ENCODE results near the gene SLC17A2. TPM values are rescaled to one million over a fixed set of nuclear protein-coding genes. Genes with fewer than 3 reads are reported as not detected.

SLC17A2 gene
- polyA plus RNA-seq, 3 donors from 2014 or later, result not detected

DNA sequence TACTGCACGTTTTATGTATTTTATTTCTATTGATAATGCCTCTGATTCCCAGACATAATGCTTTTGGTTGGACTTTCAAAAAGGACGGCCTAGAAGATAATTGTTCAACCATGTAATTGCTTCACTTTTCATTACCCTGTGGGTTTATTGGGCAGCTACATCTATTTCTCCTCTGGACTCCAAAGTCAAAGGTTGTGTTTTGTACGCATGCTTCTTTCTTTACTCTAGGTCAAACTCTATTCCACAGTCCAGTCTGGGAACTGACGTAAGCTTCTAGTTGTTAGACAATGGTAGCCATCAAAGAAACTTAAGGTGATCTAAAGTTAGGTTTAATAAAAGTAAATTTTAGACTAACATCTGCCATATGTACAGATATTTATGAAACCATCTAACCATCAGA, 49.9 kb downstream of the SLC17A2 start:
- no peaks in the 10 kb centered on the region for H3K36me3 Mint-ChIP-seq
- no peak overlapping the region for H3K27ac Mint-ChIP-seq
- DNase-seq, result no peak
- peaks cover 2 to 7% (median 5%) of the 10 kb centered on the region in 3 donors for H3K27me3 Mint-ChIP-seq (ENCODE audit: low read depth in 3 of 3)
- H3K4me3 Mint-ChIP-seq, result no peak overlapping the region
- H3K4me1 Mint-ChIP-seq, result peaks cover 0 to 8% of the 10 kb centered on the region in 2 donors
- peaks cover 0 to 1% (median 0%) of the 10 kb centered on the region in 6 donors for H3K9me3 Mint-ChIP-seq

DNA sequence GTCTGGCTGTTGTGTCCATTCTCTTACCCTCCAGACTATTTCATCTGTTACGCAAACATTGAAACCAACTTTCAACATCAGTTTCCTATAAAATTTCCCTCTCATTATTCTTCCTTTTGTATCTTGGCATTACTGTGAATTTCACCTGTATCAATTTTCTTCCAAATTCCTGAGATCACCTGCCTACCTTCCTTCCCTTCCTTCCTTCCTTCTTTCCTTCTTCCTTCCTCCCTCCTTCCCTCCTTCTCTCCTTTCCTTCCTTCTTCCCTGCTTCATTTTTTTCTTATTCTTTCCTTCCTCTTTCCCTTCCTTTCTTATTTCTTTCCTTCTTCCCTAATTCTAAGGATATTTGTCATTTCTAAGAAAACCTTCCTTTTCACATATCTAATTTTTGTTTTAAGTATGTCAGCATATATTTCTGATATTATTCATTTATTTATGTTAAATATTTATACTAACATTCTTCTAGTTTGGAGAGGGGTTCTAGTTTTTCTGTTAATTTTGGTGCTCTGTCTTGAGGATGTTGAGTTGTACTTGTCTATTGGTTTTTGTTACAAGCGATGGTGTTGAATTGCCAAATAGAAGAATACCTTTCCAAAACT, 51.7 kb downstream of the SLC17A2 start:
- peaks cover 0 to 1% (median 0%) of the 10 kb centered on the region in 6 donors for H3K9me3 Mint-ChIP-seq
- DNase-seq, result no peak
- peak overlapping the region in 1 of 6 donors; percentile 52 for H3K27ac Mint-ChIP-seq
- peaks cover 9 to 19% of the 10 kb centered on the region in 2 donors for H3K4me1 Mint-ChIP-seq
- no peaks in the 10 kb centered on the region for H3K36me3 Mint-ChIP-seq
- no peak overlapping the region for H3K4me3 Mint-ChIP-seq
- peaks cover 2 to 7% (median 5%) of the 10 kb centered on the region in 3 donors for H3K27me3 Mint-ChIP-seq (ENCODE audit: low read depth in 3 of 3)

DNA sequence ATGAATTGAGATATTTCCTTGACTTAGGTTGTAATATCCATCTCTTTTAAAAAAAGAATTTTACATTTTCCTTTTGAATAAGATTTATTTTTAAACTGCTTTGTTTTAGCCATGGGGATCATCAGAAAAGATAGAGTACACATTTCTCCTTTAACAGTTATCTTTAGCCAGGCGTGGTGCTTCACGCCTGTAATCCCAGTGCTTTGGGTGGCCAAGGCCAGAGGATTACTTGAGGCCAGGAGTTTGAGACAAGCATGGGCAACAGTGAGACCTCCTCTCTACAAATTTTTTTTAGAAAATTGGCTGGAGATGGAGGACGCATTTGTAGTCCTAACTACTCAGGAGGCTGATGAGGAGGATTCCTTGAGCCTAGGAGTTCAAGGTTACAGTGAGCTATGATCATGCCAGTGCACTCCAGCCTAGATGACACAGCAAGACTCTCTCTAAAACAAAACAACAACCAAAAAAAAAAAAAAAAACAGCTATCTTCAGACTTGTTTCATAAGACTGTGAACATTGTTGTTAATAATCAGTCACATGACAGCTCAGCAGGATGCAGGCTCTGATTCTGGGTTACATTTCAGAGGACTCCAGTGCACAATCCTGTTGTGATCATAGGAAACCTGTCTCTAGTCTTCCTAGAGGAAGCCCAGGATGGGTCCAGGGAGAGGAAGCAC, 54.4 kb downstream of the SLC17A2 start:
- Mint-ChIP-seq H3K9me3 (peaks cover 0 to 1% (median 0%) of the 10 kb centered on the region in 6 donors), H3K4me3 (no peak overlapping the region), H3K27me3 (ENCODE audit: low read depth in 3 of 3) (peaks cover 2 to 5% (median 2%) of the 10 kb centered on the region in 3 donors), H3K4me1 (peaks cover 9 to 16% of the 10 kb centered on the region in 2 donors), H3K27ac (no peak overlapping the region), H3K36me3 (no peaks in the 10 kb centered on the region)
- no peak for DNase-seq

DNA sequence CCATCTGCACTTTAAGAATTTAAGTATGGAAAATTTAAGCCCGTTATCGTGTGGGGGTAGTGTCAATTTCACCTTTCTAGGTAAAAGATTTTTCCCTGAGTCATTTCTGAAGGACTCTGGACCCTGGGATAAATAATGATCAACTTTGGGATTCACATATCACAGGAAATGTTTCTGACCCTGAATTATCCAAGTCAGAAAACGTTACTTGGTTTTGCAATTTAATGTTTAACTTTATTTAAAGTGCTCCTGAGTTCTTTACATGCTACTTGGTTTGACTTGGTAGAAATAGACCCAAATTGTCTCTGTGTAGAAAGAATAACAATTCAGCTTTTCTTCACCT, 55.0 kb downstream of the SLC17A2 start:
- H3K27ac Mint-ChIP-seq, result no peak overlapping the region
- H3K27me3 Mint-ChIP-seq (ENCODE audit: low read depth in 3 of 3), result peaks cover 1 to 5% (median 2%) of the 10 kb centered on the region in 3 donors
- H3K36me3 Mint-ChIP-seq, result no peaks in the 10 kb centered on the region
- H3K9me3 Mint-ChIP-seq, result peaks cover 0 to 1% (median 0%) of the 10 kb centered on the region in 6 donors
- no peak for DNase-seq
- peaks cover 9 to 16% of the 10 kb centered on the region in 2 donors for H3K4me1 Mint-ChIP-seq
- H3K4me3 Mint-ChIP-seq, result no peak overlapping the region

DNA sequence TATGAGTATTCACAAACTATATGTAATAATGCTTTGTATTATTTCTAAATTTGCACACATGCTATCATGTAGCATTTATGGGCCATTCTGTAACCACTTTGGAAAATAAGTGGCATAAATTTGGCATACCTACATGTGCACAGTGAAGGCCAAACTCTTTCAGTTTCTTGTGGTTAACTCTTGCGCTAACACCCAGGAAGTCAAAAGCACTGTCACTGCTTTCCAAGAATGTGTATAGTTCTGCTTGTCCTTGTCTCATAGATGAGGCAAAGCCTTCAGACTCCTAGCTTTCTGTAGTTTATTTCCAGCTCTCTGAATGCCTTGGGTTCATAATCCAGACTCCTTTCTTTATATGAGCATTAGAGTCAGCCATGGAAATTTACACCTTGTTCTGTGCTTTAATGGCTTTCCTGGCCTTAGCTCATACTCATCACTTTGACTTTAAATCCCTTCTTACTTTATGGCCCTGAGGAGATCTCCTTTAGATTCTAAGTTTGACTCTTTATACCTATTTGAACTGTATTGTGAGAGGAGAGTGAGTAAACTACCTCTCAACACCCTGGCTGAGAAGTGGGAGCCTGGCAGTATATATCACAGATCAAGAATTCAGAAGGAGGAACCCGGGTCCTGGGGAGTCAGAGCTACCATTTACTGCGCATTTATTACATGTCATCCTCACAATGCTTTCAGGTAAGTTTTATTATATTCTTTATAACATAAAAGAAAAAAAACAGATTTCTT, 55.5 kb downstream of the SLC17A2 start:
- H3K9me3 Mint-ChIP-seq, result peaks cover 0 to 1% (median 0%) of the 10 kb centered on the region in 6 donors
- peaks cover 0 to 5% (median 2%) of the 10 kb centered on the region in 3 donors for H3K27me3 Mint-ChIP-seq (ENCODE audit: low read depth in 3 of 3)
- peak overlapping the region in 1 of 5 donors; percentile 1 for H3K4me3 Mint-ChIP-seq
- H3K4me1 Mint-ChIP-seq, result peaks cover 9 to 16% of the 10 kb centered on the region in 2 donors
- no peaks in the 10 kb centered on the region for H3K36me3 Mint-ChIP-seq
- DNase-seq, result no peak
- H3K27ac Mint-ChIP-seq, result no peak overlapping the region

DNA sequence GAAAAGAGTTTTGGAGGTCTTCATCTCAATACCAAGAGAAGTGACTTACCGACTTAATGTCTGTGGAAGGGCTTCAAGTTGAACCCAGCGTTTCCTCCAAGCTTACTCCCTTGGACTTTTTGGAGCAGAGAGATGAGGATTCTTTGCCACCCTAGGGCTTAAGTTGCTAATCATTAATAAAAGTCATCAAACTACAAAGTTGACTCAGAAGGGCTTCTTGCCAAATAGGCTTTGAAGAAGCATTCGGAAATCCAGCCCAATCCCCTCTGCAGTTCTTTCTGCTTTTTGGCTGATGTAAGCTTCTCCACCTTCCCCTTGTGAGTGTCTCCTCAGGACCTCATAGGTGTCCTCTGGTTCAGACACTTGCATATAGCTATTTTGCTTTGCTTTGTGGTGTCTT, 56.4 kb downstream of the SLC17A2 start, which contains the start of gene SLC17A3:
Gene SLC17A3, minus strand, starts transcription at position 126 of the 400 bp plus-strand sequence. CDS start 5,856 bp downstream, outside the sequence.
- Mint-ChIP-seq H3K9me3 (no peaks in the 10 kb centered on the region), H3K4me3 (peak within 1 kb of the TSS in 1 of 5 donors; percentile 1), H3K4me1 (peaks cover 9 to 16% of the 10 kb centered on the region in 2 donors), H3K36me3 (no peaks in the 10 kb centered on the region), H3K27ac (no peak within 1 kb of the TSS), H3K27me3 (ENCODE audit: low read depth in 3 of 3) (peaks cover 0 to 5% (median 2%) of the 10 kb centered on the region in 3 donors)
- DNase-seq, result no peak

DNA sequence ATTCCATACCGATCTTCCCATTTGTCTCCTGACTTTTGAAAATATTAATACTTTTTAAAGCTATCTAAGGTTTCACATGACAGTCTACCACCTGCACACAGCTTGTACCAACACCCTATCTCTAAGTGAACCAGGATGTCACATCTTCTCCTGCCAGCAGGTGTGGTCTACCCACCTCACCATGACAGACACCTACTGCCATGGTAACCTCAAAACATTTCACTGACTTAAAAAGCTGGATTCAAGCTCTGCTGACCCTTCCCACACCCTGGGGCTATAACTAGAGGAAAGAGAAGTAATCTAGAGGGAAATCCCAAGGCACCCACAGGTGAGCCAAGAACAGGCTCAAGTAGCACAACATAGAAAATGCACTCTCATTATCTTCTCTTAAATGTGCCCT, 57.7 kb downstream of the SLC17A2 start:
- no peak overlapping the region for H3K4me3 Mint-ChIP-seq
- peaks cover 9 to 16% of the 10 kb centered on the region in 2 donors for H3K4me1 Mint-ChIP-seq
- no peaks in the 10 kb centered on the region for H3K36me3 Mint-ChIP-seq
- peak overlapping the region in 2 of 6 donors; percentile 20 to 57 for H3K27ac Mint-ChIP-seq
- peaks cover 0 to 5% (median 0%) of the 10 kb centered on the region in 3 donors for H3K27me3 Mint-ChIP-seq (ENCODE audit: low read depth in 3 of 3)
- DNase-seq, result peak; percentile 12 to 19 (median 13)
- H3K9me3 Mint-ChIP-seq, result no peaks in the 10 kb centered on the region

DNA sequence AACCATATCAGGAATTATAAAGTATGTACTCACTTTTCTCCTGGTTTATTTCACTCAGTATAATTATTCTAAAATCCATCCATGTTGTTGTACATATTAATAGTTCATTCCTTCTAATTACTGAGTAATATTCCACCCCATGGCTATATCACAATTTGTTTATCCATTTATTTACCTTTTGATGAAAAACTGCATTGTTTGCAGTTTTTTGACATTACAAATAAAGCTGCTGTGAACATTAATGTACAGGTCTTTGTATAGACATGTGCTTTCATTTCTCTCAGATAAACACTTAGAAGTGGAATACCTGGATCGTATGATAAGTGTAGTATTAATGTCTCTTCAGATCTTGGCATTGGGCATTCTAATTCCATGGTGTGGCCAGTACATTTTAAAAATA, 60.7 kb downstream of the SLC17A2 start:
- Mint-ChIP-seq H3K4me3 (no peak overlapping the region), H3K27me3 (ENCODE audit: low read depth in 3 of 3) (no peaks in the 10 kb centered on the region), H3K36me3 (no peaks in the 10 kb centered on the region), H3K27ac (no peak overlapping the region), H3K9me3 (no peaks in the 10 kb centered on the region), H3K4me1 (peaks cover 22 to 26% of the 10 kb centered on the region in 2 donors)
- DNase-seq, result no peak

DNA sequence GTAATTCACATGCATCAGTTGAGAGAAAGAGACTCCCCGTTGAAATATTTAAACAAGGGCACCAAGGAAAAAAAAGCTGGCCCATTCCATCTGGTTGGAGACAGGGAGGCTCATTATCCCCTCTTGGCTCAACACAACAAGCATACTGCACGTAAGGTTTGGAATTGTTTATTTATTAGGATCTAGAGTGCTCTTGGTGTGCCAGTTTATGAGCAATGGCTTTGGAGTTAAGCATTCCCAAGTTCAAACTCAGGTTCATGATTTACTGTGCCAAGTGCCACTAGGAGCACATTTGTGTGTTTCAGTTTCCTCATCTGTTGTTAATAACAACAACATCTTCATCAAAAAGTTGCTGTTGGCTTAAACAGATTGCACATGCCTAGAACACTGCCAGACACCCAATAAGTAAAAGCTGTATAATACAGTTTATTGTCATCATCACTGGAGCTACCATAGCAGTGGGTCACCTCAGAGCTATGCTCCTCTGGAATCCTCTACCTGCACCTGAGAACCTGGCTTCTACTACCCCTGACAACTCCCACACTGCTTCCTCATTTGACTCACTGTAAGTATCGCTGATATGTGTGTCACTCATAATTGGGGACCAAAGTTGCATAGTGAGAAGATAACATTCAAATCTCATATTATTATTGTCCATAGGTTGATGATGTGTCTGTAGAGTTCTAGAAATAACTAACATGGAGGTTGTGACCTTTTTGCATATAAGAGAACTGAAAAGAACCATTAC, 61.9 kb downstream of the SLC17A2 start:
- H3K27ac Mint-ChIP-seq, result no peak overlapping the region
- peaks cover 0 to 5% (median 4%) of the 10 kb centered on the region in 3 donors for H3K27me3 Mint-ChIP-seq (ENCODE audit: low read depth in 3 of 3)
- H3K4me3 Mint-ChIP-seq, result no peak overlapping the region
- H3K36me3 Mint-ChIP-seq, result no peaks in the 10 kb centered on the region
- no peaks in the 10 kb centered on the region for H3K9me3 Mint-ChIP-seq
- DNase-seq, result no peak
- H3K4me1 Mint-ChIP-seq, result peaks cover 19 to 22% of the 10 kb centered on the region in 2 donors

DNA sequence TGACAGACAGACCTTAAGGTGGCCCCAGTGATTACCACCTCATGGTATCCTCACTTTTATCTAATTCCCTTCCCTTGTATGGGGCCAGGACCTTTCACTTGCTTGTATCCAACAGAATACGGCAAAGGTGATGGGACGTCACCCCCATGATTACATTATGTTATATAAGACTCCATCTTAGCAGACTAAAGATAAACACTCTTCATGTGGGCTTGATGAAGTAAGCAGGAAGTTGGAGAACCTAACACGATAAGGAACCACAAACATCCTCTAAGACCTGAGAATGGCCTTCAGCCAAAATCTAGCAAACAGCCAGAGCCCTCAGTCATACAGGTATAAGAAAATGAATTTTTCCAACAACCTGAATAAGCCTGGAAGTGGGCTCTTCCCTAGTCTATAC, 64.5 kb downstream of the SLC17A2 start:
- peak overlapping the region; percentile 36 to 88 (median 66) for H3K27ac Mint-ChIP-seq
- H3K9me3 Mint-ChIP-seq, result no peaks in the 10 kb centered on the region
- H3K4me1 Mint-ChIP-seq, result peaks cover 16 to 19% of the 10 kb centered on the region in 2 donors
- H3K4me3 Mint-ChIP-seq, result peak overlapping the region; percentile 31 to 57 (median 51)
- peak; percentile 33 to 48 (median 37) for DNase-seq
- H3K36me3 Mint-ChIP-seq, result no peaks in the 10 kb centered on the region
- H3K27me3 Mint-ChIP-seq (ENCODE audit: low read depth in 3 of 3), result peaks cover 0 to 11% (median 5%) of the 10 kb centered on the region in 3 donors

DNA sequence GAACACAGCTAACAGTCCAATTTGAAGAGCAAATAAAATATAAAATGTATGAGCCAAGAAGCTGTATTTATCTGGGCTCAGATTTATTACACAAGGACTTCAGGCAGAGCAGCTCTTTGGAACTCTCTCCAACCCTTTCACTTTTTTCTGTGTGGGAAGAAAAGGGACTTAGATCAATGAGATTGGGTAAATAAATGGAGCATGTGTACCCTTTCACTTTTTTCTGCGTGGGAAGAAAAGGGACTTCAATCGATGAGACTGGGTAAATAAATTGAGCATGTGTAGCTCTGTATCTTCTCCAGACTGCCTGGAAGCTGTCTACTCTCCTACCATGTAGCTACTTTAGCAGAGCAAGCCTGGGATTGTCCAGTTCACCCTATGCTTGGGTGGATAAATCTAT, 67.1 kb downstream of the SLC17A2 start:
- Mint-ChIP-seq H3K4me1 (peaks cover 16 to 19% of the 10 kb centered on the region in 2 donors), H3K9me3 (no peaks in the 10 kb centered on the region), H3K36me3 (no peaks in the 10 kb centered on the region), H3K27me3 (ENCODE audit: low read depth in 3 of 3) (peaks cover 0 to 11% (median 5%) of the 10 kb centered on the region in 3 donors), H3K27ac (no peak overlapping the region), H3K4me3 (no peak overlapping the region)
- no peak for DNase-seq
